Hepatocyte (in vitro differentiated cells): ENCODE data around the gene FOXO1.

Source experiments
- EZH2 ChIP-seq: fragments of 200-600 bp; sonication (generic); IDR thresholded peaks from 2 replicates; pipeline ENCODE4 v1.6.1; 2016; ENCODE audit warnings: antibody characterized with exemption, mild to moderate bottlenecking, borderline replicate concordance
- EZH2phosphoT487 ChIP-seq: fragments of 200-600 bp; sonication (generic); IDR thresholded peaks from one replicate; pipeline ENCODE4 v1.6.1; 2018; ENCODE audit warnings: antibody characterized with exemption, mild to moderate bottlenecking, low read depth, moderate library complexity; ENCODE audit not compliant: unreplicated experiment, severe bottlenecking
- TF ChIP-seq, protein P1 (sequence below): fragments of 200-600 bp; sonication (generic); IDR thresholded peaks from 2 replicates; pipeline ENCODE4 v1.5.1; 2016; ENCODE audit warnings: antibody characterized with exemption, mild to moderate bottlenecking; ENCODE audit not compliant: poor library complexity

DNA sequence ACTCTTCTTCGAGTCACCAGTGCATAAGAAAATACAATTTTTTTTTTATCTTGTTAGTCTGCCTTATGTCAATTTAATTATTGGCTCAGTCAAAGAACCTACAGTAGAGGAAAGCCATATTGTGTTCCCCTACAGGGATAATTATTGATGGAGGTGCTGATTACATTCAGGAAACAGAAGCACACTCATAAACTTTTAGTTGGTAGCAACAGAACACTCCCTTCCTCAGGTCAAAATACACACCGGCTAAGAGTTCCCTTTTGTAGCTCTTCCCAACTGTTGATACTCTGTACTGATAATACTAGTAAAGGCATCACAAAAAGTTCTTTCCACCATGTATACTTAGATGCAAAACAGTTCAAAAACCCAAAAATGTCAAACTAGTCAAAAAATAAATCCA, 18.4 kb downstream of the FOXO1 start:
- TF ChIP-seq, protein P1, sequence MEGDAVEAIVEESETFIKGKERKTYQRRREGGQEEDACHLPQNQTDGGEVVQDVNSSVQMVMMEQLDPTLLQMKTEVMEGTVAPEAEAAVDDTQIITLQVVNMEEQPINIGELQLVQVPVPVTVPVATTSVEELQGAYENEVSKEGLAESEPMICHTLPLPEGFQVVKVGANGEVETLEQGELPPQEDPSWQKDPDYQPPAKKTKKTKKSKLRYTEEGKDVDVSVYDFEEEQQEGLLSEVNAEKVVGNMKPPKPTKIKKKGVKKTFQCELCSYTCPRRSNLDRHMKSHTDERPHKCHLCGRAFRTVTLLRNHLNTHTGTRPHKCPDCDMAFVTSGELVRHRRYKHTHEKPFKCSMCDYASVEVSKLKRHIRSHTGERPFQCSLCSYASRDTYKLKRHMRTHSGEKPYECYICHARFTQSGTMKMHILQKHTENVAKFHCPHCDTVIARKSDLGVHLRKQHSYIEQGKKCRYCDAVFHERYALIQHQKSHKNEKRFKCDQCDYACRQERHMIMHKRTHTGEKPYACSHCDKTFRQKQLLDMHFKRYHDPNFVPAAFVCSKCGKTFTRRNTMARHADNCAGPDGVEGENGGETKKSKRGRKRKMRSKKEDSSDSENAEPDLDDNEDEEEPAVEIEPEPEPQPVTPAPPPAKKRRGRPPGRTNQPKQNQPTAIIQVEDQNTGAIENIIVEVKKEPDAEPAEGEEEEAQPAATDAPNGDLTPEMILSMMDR: no peak
- TF ChIP-seq EZH2 (no peak), EZH2phosphoT487 (no peak)
